Thyroid gland (tissue), 4 donors: ENCODE data around the gene HRAS.

Experiments used
- POLR2A ChIP-seq, 2 donors: fragments of 450-650 bp; IDR thresholded peaks; one replicate each; pipeline ENCODE4 v1.6.1; 2017; ENCODE audit warnings: antibody characterized with exemption in 2 of 2, mild to moderate bottlenecking in 2 of 2, moderate library complexity in 1 of 2
- TF ChIP-seq, protein P1 (sequence below), 6 experiments: fragments of 200-600 bp in 3 of 6; fragments of 450-650 bp in 3 of 6; sonication (generic) in 3 of 6; IDR thresholded peaks; one replicate each; pipeline ENCODE4 v1.5.1; 2016 to 2019; ENCODE audit warnings: antibody characterized with exemption in 6 of 6, mild to moderate bottlenecking in 2 of 6, inconsistent platforms in 1 of 6, moderate library complexity in 1 of 6

DNA sequence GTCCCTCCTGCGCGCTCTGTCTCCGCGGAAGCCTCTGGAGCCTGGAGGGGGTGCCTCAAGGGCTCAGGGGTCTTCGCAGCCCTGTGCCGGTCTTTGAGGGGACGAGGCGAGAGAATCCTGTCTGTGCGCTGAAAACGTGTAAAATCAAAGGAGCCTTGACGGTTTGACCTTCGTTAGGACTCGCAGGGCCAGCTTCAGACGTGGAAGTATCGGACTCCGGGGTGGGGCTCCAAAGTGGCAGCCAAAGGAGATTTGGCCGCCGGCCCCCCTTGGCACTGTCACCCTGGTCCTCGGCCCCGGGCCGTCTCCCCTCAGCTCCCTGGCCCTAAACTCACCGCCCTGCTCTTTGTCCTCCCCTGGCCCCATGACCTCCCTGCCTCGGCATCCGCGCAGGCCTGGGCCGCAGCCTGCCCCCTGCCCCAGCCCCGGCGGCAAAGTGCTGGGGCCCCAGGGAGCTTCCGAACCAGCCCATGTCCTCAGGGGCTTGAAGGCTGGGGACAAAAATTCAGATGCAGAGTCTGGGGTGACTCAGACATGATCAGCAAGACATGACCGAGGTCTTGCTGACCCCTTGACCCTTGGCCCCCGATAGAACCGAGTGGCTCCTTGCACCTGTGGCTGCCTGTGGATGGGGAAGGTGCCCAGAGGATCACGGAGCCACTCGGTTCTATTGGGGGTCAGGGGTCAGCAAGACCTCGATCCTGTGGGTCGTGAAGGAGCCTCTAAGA lies 33.9 kb upstream of the HRAS start:
- TF ChIP-seq, protein P1, sequence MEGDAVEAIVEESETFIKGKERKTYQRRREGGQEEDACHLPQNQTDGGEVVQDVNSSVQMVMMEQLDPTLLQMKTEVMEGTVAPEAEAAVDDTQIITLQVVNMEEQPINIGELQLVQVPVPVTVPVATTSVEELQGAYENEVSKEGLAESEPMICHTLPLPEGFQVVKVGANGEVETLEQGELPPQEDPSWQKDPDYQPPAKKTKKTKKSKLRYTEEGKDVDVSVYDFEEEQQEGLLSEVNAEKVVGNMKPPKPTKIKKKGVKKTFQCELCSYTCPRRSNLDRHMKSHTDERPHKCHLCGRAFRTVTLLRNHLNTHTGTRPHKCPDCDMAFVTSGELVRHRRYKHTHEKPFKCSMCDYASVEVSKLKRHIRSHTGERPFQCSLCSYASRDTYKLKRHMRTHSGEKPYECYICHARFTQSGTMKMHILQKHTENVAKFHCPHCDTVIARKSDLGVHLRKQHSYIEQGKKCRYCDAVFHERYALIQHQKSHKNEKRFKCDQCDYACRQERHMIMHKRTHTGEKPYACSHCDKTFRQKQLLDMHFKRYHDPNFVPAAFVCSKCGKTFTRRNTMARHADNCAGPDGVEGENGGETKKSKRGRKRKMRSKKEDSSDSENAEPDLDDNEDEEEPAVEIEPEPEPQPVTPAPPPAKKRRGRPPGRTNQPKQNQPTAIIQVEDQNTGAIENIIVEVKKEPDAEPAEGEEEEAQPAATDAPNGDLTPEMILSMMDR (IDR thresholded peaks at IDR 0.05): no peak
- TF ChIP-seq POLR2A (IDR thresholded peaks at IDR 0.05): no peak
